Nucleus accumbens (tissue), 56 donors: ENCODE data around the gene SPACA5B.
"Not testable (repeated sequence)": the region's sequence is repeated elsewhere in the genome, so short reads cannot be mapped to it uniquely, and the experiment has no call there.

Experiments used
- DNase-seq, 56 donors: peaks; one replicate each; lab custom pipeline; 2025; lab: John Stamatoyannopoulos, UW

The SPACA5B gene

DNA sequence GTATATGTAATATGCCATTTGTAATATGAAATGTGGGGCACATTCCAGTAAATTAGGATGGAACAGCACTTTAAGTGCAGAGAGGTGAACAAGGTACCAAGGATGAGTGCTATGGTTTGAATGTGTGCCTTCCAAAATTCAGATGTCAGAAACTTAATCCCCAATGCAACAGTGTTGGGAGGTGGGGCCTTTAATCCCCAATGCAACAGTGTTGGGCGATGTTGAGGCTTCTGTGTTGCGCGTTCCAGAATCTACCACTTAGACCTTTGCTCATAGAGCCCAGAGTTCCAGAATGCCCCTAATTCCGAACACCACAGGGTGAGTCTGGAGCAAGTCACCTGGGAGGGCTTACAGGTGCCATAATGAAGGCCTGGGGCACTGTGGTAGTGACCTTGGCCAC lies at the start of gene SPACA5B:
Gene SPACA5B (plus strand): TSS at position 301 of the 400 bp plus-strand sequence. CDS start 62 bp downstream, at position 363.
- not testable (repeated sequence) for DNase-seq

DNA sequence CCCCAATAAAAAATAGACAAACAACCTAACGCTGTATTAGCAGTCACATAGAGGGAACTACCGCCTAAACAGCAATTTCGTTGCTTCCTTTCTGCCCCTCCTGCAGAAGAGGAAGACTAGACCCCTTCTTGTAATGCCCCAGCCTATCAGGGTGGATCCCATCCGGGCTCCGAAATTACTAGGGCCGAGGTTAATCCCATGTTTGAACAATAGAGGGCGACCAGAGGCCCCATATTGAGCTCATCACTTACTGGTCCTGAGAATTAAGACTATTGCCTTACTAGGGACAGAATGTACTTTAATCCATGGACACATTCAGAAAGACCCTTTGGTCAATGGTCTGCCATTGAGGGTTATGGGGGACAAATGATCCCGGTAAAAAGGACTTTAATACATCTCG lies 47.2 kb upstream of the SPACA5B start:
- peak in 29 of 56 donors; percentile 0 to 44 (median 2) for DNase-seq

DNA sequence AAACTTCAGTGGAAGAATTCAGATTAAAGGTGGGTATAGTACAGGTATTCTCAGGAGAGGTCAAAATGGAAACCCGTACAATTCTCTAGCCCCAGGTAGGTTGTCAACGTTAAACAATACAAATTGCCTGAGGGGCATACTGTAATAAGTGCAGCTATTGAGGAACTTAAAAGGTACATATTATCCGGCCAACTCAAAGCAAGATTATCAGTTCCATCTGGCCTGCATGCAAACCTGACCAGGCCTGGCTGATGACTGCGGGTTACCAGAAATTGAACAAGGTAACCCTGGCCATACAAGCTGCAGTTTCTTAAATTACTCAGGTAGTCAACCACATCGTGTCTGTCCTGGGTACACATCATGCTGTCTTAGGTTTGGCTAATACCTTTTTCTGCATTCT lies 46.7 kb upstream of the SPACA5B start:
- no peak for DNase-seq

DNA sequence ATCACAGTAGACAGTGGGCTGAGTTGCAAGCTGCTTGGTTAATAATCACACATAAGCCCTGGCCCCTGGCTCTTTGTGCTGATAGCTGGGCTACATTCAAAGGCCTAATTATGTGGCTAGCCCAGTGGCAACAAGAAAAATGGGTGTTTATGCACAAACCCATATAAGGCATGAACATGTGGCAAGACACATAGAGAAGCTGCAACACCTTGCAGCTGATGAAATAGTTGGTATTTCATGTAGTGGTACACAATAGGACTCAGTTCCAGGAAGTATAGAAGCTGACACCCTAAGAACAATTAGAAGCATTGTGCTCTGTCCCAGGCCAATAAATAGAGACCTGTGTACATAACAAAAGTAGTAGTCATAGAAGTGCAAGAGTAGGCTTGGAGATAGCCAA lies 44.3 kb upstream of the SPACA5B start:
- DNase-seq = no peak

DNA sequence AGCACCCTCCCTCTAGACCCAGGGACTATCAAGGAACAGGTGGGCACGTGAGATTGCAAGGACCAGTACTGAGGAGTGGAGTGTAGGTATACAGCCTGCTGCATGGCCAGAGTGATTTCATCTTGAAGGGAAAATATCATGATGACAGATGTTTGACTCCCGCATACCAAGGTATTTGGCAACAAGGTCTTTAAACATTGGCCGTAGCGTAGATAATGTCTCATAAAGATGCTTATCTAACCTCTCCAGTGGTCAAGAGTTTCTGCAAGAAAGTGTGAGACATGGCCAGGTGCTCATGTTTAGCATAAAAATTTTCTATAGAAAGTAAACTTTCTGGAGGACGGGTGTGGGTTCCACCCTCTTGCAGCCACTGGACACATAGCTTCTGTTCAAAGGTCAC lies 40.3 kb upstream of the SPACA5B start:
- no peak for DNase-seq

DNA sequence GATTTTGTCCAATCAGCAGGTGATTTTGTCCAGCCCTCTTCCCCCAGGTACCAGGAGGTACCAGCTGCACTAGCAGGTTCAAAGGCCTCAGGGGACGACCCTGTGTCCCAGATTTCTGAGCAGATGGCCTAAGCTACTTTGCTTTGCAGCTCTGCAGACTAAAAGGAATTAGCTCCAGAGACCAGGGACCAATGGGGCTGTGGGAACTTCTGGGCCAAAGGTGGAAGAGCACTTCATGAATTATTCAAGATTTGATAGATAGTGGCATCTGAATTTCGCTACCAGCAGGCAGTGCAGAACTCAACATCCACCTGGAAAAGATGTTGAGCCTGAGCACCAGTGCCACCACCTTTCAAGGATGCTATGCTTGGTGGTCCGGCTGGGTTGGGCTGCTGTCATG lies 37.9 kb upstream of the SPACA5B start:
- DNase-seq = not testable (repeated sequence)

DNA sequence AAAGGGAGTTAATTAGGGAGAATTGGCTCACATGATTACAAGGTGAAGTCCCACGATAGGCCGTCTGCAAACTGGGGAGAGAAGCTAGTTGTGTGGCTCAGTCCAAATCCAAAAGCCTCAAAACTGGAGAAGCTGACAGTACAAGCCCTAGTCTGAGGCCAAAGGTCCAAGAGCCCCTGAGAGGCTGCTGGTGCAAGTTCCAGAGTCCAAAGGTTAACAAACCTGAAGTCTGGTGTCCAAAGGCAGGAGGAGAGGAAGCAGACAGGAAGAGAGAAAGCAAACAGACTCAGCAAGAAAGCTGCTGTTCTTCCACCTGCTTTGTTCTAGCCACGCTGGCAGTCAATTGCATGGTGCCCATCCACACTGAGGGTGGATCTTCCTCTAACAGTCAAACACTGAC lies 29.0 kb upstream of the SPACA5B start:
- DNase-seq = no peak

DNA sequence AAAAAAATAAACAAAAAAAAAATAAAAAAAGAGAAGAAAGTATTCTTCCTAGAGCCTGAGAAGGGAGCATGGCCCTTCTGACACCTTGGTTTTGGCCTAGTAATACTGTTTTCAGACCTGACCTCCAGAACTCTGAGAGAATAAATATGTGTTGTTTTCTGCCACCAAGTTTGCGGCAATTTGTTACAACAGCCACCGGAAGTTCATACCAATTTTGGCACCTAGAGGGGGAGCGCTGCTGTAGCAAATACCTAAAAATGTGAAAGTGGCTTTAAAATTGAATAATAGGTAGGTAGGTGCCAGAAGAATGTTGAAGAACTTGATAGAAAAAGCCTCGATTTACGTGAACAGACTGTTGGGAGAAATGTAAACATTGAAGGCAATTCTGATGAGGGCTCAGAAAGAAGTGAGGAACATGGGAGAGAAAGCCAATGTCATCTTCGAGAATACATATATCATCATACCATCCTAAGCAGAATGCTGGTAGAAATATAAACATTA lies 27.5 kb upstream of the SPACA5B start:
- DNase-seq = no peak

DNA sequence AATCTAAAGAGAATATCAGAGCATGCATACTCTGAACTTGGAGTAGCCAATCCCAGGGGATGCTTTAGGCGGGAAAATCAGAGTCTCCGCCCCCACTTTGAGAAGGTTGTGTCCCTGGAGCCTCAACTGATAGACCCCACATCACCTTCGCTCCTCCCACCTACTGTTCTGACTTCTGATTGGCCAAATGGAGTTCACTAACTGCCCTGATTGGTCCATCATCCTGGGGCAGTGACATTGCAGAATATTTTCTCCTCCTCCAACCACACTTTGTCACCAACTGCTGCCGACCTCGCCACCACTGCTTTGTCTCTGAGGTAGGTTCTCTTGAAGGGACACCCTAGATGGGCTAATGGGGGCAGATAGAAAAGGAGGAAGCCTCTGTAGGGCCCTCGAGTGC lies 22.7 kb upstream of the SPACA5B start:
- no peak for DNase-seq

DNA sequence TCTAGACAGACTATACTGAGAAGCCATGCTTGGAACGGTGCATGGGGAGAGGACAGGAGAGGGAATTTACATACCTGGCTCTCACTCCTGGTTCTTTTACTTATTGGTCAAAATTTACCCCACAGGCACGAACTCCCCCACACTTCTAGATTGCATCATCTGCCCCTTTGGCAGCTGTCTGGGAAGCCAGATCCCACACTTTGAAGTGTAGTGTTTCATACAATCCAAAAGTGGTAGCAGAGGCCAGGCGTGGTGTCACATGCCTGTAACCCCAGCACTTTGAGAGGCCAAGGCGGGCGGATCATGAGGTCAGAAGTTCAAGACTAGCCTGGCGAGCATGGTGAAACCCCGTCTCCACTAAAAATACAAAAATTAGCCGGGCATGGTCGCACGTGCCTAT lies 5.1 kb upstream of the SPACA5B start:
- not testable (repeated sequence) for DNase-seq

DNA sequence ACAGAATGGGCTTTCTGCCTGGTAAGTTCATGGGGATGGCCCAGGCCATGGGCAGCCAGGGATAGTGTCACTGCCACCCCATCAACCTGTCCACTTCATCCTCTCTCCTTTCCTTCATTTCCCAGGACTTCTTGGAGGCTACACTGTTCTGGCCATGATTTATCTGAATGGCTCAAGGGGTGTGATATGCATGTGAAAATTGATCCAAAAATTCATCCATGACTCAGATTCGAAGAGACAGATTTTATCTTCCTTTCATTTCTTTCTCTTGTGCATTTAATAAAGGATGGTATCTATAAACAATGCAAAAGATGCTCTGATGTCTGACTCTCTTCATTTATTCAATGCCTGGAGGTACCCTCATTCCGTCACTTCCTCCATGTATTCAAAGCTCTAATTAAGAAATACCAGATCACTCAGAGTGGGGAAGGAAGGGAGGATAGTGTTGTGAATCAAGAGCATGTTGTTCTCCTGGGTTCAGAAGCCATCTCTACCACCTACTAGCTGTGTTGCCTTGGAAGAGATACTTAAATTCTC lies 1.9 kb downstream of the SPACA5B start:
- not testable (repeated sequence) for DNase-seq

DNA sequence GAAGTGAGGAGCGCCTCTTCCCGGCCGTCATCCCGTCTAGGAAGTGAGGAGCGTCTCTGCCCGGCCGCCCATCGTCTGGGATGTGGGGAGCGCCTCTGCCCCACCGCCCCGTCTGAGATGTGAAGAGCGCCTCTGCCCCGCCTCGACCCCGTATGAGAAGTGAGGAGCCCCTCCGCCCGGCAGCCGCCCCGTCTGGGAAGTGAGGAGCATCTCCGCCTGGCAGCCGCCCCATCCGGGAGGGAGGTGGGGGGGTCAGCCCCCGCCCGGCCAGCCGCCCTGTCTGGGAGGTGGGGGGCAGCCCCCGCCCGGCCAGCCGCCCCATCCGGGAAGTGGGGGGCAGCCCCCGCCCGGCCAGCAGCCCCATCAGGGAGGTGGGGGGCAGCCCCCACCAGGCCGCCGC lies 8.7 kb downstream of the SPACA5B start:
- not testable (repeated sequence) for DNase-seq

DNA sequence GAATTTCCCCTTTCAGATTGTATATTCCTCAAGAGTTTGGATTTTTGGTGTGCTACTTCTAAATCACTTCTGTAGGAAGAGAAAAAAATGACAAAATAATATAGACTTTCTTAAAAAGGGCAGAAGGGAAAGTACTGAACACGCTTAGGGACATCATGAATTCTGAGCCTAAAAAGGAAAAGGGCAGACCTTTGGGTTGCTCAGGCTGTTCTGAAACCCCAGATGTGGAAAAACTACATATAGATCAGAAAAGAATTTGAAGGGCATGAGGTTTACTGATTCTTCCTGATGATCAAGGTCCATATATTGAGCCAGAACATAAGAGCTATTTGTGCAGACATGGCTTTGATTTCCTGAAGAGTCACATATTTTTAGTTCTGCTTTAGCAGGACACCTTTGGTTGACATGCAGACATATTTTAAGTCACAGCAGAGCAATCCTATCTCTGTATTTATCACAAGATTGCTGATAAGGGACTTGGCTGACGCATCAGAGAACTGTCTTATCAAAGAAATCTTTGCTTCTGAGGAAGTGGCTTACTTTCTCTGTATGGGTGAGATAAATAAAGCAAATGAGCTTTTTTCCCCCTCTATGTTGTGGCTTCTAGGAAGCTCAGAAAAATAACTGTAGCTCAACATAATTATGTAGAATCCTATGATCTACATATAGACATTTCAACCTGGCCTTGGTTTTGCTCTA lies 11.5 kb downstream of the SPACA5B start:
- DNase-seq = not testable (repeated sequence)

DNA sequence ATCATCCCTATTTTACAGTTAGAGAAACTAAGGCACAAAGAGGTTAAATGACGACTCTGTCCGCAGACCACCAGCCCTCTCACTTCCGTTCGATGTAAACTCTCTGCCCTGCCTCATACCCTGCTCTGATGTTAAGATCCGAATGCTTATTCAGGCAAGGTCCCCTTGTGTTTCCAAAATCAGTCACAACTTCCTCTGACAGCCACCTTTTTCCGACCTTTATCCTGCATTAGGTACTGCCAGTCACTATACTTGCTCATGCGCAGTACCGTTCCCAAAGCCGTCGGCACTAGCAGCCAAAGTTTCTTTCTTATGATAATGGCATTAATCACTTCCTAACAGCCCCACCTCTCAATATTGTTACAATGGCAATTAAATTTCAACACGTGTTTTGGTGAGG lies 12.3 kb downstream of the SPACA5B start:
- not testable (repeated sequence) for DNase-seq

DNA sequence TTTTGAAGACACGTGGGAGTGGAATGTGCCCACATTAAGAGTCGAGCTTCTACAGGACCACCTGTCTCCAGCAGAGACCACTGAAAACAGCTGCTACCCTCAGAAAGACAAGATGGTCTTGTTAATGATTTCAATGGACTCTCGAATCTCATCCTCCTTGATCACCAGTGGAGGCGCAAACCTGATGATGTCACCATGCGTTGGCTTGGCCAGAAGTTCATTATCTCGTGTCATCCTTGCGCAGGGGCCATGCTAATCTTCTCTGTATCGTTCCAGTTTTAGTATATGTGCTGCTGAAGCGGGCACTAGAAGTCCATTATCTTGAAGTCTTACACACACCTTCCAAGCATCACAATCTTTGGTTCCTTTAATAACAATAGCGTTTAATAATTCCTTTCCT lies 23.3 kb downstream of the SPACA5B start:
- DNase-seq = no peak

DNA sequence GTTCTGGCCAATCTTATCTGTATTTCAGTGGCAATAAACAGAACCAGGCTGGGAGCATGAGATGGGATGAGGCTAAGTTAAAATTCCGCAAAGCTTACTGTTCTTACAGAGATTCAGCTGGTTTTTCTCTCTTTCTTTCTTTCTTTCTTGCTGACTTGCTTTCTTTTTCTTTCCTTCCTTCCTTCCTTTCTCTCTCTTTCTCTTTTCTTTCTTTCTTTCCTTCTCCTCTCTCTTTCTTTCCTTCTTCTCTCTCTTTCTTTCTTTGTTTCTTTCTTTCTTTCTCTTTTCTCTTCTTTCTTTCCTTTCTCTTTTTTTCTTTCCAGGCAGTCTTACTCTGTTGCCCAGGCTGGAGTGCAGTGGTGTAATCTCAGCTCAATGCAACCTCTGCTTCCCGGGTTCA lies 24.4 kb downstream of the SPACA5B start:
- DNase-seq = no peak

DNA sequence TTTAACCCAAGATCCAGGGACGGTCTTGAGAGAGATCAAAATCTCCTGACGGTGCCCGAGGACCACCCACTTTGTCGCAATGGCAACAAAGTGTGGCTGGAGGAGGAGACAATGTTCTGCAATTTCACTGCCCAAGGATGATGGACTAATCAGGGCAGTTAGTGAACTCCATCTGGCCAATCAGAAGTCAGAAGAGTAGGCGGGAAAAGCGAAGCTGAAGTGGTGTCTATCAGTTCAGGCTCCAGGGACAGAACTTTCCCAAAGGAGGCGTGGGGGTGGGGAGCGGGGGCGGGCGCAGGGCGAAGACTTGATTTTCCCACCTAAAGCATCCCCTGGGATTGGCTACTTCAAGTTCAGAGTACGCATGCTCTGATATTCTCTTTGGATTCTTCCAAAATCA lies 25.6 kb downstream of the SPACA5B start:
- DNase-seq = no peak

DNA sequence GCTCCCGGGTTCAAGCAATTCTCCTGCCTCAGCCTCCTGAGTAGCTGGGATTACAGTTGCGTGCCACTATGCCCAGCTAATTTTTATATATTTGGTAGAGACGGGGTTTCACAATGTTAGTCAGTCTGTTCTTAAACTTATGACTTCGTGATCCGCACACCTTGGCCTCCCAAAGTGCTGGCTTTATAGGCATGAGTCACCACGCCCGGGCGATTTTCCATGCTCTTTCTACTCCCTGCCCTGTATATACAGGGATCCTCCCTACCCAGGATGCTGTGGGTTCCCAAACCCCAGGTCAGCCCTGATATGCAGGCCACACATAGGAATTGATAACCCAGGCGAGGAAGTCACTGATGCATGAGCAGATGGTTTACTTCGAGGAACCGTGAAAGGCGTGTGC lies 34.8 kb downstream of the SPACA5B start:
- DNase-seq = no peak

DNA sequence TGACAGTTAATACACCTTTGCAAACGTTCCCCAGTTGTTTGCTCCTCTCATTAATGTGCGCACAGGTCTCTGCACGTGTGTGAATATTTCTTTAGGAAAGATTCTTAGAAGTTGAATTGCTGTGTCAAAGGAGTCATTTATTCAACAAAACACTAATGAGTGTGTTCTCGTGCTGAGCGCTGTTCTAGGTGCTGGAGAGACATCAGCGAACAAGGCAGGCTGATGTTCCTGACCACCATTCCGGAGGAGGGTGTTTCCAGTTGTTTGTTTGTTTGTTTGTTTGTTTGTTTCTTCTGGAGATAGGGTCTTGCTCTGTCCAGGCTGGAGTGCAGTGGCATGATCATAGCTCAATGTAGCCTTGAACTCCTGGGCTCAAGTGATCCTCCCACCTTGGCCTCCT lies 35.9 kb downstream of the SPACA5B start:
- not testable (repeated sequence) for DNase-seq

DNA sequence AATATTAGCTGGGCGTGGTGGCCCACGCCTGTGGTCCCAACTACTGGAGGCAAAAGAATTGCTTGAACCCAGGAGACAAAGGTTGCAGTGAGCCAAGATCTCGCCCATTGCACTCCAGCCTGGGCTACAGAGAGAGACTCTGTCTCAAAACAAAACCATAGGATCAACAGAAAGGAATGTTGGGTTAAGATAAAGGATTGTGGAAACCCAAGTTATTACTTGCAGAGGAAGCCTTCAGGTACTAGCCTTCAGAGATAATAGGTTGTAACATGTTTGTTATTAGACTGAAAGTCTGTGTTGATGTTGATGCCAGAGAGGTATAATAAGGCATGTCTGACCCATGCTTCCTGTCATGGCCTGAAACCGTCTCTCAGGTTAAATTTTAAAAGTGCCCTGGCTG lies 49.3 kb downstream of the SPACA5B start:
- DNase-seq = no peak

DNA sequence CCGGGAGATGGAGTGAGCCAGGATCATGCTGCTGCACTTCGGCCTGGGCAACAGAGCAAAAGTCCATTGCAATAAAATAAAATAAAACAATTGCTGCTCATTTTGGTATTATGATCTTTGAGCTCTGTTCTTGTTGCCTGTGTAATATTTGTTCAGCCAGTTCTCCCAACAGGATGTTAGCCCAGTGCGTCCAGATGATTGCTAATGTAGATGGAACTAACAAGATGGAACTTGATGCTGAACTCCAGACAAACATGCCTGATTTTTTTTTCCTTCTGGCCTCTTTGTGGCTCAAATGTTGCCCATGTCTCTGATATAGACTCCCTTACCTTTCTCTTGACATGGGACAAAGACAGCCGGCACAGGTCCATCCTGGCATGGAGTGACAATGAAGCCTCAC lies 50.4 kb downstream of the SPACA5B start:
- no peak for DNase-seq

DNA sequence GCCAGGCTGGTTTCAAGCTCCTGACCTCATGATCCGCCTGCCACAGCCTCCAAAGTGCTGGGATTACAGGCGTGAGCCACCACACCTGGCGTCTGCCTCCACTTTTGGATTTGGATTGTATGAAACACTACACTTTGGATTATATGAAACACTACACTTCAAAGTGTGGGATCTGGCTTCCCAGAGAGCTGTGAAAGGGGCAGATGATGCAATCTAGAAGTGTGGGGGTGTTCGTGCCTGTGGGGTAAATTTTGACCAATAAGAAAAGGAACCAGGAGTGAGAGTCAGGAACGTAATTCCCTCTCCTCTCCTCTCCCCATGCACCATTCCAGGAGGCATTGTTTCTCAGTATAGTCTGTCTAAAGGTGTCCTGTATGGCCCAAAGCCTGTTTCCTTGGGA lies 51.5 kb downstream of the SPACA5B start:
- not testable (repeated sequence) for DNase-seq
